ENCODE results near the gene PCBP2.
A peak's percentile ranks its signal among the peaks of the same experiment; 100 is the strongest.

- TF ChIP-seq CTCF (IDR thresholded peaks at IDR 0.05; ENCODE audit: poor library complexity, severe bottlenecking) (peak; percentile 99), SMC3 (conservative IDR thresholded peaks at IDR 0.05; ENCODE audit: poor library complexity) (peak; percentile 65), TAF1 (IDR thresholded peaks at IDR 0.05; ENCODE audit: low read depth) (peak; percentile 94)
Measured at GRCh38 chr12:53451661-53452158, at the start of gene PCBP2.
